ENCODE results near the gene SLC22A3. TPM values are rescaled to one million over a fixed set of nuclear protein-coding genes. Genes with fewer than 3 reads are reported as not detected.

SLC22A3 gene
- total and polyA plus RNA-seq, 2 of the 13 experiments (the other 11 are each of a cell fraction or from before 2014, with no cell fraction given) = 12.0 to 31.5 TPM

DNA sequence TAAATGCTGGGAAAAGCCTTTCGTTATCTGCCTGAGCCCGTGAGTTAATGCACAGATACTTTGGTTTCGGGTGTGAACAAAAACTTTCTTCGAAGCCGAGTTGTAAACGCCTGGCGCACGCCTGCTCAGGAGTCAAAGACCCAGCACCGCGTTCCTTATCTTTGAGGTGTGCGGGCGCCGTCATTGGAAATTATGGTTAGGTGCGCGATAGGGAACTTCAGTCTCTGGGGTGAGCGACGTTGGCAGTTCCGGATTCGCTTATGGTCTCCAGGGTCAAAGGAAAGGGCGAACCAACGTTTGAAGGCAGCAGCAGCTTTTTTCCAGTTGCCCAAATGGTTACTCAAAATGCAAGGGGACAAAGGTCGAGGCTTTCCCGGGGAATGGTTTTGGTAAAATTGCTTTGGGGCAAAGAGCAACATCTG, 853 bp downstream of the SLC22A3 start (continued):
- TF ChIP-seq, protein P1, sequence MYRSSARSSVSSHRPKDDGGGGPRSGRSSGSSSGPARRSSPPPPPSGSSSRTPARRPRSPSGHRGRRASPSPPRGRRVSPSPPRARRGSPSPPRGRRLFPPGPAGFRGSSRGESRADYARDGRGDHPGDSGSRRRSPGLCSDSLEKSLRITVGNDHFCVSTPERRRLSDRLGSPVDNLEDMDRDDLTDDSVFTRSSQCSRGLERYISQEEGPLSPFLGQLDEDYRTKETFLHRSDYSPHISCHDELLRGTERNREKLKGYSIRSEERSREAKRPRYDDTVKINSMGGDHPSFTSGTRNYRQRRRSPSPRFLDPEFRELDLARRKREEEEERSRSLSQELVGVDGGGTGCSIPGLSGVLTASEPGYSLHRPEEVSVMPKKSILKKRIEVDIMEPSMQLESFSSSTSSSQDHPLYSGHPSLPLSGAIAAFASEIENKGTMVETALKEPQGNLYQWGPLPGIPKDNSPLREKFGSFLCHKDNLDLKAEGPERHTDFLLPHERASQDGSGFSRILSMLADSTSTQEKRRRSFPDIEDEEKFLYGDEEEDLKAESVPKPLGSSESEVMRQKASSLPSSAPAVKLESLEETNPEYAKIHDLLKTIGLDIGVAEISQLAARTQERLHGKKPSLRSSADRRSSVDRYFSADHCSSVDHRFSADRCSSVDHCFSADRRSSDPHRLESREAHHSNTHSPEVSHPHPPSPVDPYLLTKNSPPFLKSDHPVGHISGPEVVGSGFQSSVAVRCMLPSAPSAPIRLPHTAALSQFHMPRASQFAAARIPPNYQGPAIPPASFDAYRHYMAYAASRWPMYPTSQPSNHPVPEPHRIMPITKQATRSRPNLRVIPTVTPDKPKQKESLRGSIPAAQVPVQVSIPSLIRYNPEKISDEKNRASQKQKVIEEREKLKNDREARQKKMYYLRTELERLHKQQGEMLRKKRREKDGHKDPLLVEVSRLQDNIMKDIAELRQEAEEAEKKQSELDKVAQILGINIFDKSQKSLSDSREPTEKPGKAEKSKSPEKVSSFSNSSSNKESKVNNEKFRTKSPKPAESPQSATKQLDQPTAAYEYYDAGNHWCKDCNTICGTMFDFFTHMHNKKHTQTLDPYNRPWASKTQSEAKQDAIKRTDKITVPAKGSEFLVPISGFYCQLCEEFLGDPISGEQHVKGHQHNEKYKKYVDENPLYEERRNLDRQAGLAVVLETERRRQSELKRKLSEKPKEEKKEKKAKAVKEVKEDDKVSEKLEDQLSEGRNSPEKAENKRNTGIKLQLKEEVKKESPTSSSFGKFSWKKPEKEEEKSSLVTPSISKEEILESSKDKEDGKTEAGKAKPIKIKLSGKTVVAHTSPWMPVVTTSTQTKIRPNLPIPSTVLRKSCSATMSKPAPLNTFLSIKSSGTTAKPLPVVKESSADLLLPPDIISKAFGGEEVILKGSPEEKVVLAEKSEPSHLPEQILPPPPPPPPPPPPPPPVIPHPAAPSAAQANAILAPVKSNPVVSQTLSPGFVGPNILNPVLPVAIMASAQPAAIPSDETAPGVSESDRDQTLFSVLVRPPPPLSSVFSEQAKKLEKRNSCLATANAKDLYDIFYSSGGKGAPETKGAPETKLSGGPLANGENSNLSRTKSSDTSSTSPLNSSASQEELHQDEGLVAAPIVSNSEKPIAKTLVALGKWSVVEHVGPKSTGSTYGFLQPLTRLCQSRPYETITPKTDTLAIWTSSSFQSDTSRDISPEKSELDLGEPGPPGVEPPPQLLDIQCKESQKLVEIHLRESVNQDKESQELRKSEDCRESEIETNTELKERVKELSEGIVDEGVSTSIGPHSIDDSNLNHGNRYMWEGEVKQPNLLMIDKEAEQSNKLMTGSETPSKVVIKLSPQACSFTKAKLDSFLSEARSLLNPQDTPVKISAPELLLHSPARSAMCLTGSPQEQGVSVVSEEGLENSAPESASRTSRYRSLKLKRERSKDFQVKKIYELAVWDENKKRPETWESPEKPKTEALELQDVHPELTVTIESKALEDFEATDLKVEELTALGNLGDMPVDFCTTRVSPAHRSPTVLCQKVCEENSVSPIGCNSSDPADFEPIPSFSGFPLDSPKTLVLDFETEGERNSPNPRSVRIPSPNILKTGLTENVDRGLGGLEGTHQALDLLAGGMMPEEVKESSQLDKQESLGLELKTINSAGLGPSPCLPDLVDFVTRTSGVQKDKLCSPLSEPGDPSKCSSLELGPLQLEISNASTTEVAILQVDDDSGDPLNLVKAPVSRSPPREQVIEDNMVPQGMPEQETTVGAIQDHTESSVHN (CRISPR knock-in tag; IDR thresholded peaks at IDR 0.05) = no peak
- TF ChIP-seq ZNF317 (CRISPR knock-in tag; IDR thresholded peaks at IDR 0.05) = peak; percentile 73; the same call in 1 of the 2 replicates
- TF ChIP-seq FOXA1 (IDR thresholded peaks at IDR 0.05) = no peak
- TF ChIP-seq FOXA1 (CRISPR knock-in tag; IDR thresholded peaks at IDR 0.05) = no peak
- TF ChIP-seq SKI (IDR thresholded peaks at IDR 0.05; ENCODE audit: partially characterized antibody) = no peak

All from HepG2 (cell line).